Erythroblast (primary cell): ENCODE results near the gene IL22RA2.

Source experiments
- GATA1 ChIP-seq: IDR thresholded peaks from 2 replicates; pipeline ENCODE4 v1.6.1; 2011; ENCODE audit warnings: low read depth, mild to moderate bottlenecking, control low read depth, low read length, moderate library complexity
- POLR2A ChIP-seq: IDR thresholded peaks from 2 replicates; pipeline ENCODE4 v1.6.1; 2011; ENCODE audit warnings: mild to moderate bottlenecking, low read length

DNA sequence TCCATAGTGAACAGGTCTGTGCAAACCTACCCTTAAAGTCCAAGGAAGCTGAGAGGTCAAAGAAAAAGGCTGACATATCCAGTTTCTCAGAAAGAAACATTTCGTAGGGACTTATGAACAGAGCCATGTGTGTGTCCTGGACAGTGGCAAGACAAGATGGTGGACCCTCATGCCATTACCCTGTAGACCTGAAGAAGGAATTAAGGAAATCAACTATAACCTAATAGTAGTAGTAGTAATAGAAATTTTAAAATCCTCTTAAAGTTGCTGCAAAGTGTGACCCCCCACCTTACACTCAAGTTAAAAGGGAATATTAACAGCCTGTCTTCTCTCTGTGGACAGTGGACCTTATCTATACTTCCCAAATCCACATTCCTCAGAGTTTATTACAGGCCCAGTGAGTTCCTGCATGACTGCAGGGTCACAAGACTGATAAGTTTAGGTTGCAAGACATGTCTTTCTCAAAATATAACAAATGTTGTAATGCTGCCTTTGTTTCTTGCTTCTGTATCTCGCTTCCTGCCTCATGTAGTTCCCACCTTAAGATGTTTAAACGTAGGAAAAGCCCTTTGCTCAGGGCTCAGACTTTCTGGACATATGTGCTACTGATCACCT, 10.6 kb downstream of the IL22RA2 start:
- no peak for TF ChIP-seq POLR2A
- no peak for TF ChIP-seq GATA1
